ENCODE measurements around the gene PFN1. TPM values are rescaled to one million over a fixed set of nuclear protein-coding genes. Genes with fewer than 3 reads are reported as not detected.

PFN1 gene
- total and polyA plus RNA-seq, 2 of the 8 experiments (the other 6 are each of a cell fraction or from before 2014, with no cell fraction given), result 1,355 to 1,949 TPM

- TF ChIP-seq ZNF274 (IDR thresholded peaks at IDR 0.05; ENCODE audit: borderline replicate concordance, extremely low read depth, low read length) (no peak), CHD2 (IDR thresholded peaks at IDR 0.05; ENCODE audit: low read length) (no peak), CTBP2 (IDR thresholded peaks at IDR 0.05; ENCODE audit: borderline replicate concordance, insufficient read depth, insufficient read length, low read length) (no peak), RXRA (IDR thresholded peaks at IDR 0.05; ENCODE audit: insufficient read depth, low read depth, low read length) (no peak), TAF7 (optimal IDR thresholded peaks at IDR 0.05; ENCODE audit: borderline replicate concordance, low read depth, low read length) (peak; percentile 34), SAP30 (IDR thresholded peaks at IDR 0.05; ENCODE audit: insufficient read depth, insufficient replicate concordance, low read length) (peak; percentile 77), NANOG (IDR thresholded peaks at IDR 0.05; ENCODE audit: insufficient read depth, low read depth, low read length, poor library complexity, severe bottlenecking) (no peak), KDM5A (IDR thresholded peaks at IDR 0.05; ENCODE audit: low read length) (0 out of 2 replicates have a peak, but pooled peaks have one; percentile 29)
These were observed 7.6 kb downstream of the PFN1 start (continued) for GRCh38 chr17:4940555-4941318.

Measured in H1 (cell line).